ENCODE data around the gene ABCC2. TPM values are rescaled to one million over a fixed set of nuclear protein-coding genes. Genes with fewer than 3 reads are reported as not detected.

ABCC2 gene
- total RNA-seq, 2 donors from 2014 or later = 0.22 to 0.40 TPM

DNA sequence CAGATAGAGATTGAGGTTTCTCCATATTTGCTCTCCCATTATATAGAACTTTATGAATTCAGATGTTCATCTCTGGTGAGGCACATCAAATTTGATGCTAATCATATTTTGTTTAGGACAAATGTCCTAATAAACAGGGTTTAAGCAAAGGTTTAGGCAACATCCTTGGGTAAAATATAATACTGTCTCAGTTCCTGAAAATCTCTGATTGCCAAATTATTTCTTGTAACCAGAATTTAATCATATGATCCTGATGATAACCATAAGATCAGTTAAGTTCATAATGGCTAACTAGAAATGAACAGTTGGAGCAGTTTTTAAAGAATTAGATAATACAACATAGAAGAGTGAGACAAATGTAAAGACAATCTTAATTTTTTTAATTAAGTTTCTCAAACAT is 31.8 kb upstream of the ABCC2 start:
- Histone ChIP-seq H3K27me3 (ENCODE audit: control insufficient read depth, insufficient read depth, low read length, poor library complexity, severe bottlenecking) (no peaks in the 10 kb centered on the region), H3K9me3 (ENCODE audit: control insufficient read depth, low read length) (no peaks in the 10 kb centered on the region), H3K9ac (ENCODE audit: extremely low read depth, low read length, poor library complexity, severe bottlenecking) (no peak overlapping the region), H3K4me3 (ENCODE audit: low read length) (no peak overlapping the region), H3K36me3 (ENCODE audit: control insufficient read depth, insufficient read depth, low read length) (peaks cover 57% of the 10 kb centered on the region), H3K4me1 (ENCODE audit: control insufficient read depth, insufficient read depth, low read length) (no peaks in the 10 kb centered on the region), H3K27ac (ENCODE audit: low read depth, low read length) (no peak overlapping the region)
- no peak for DNase-seq
- Mint-ChIP-seq H3K9me3 (no peaks in the 10 kb centered on the region), H3K27me3 (ENCODE audit: insufficient read depth) (no peaks in the 10 kb centered on the region), H3K4me3 (no peak overlapping the region), H3K27ac (no peak overlapping the region), H3K4me1 (no peaks in the 10 kb centered on the region), H3K36me3 (ENCODE audit: low read depth) (peaks cover 57% of the 10 kb centered on the region)
- TF ChIP-seq, protein P1, sequence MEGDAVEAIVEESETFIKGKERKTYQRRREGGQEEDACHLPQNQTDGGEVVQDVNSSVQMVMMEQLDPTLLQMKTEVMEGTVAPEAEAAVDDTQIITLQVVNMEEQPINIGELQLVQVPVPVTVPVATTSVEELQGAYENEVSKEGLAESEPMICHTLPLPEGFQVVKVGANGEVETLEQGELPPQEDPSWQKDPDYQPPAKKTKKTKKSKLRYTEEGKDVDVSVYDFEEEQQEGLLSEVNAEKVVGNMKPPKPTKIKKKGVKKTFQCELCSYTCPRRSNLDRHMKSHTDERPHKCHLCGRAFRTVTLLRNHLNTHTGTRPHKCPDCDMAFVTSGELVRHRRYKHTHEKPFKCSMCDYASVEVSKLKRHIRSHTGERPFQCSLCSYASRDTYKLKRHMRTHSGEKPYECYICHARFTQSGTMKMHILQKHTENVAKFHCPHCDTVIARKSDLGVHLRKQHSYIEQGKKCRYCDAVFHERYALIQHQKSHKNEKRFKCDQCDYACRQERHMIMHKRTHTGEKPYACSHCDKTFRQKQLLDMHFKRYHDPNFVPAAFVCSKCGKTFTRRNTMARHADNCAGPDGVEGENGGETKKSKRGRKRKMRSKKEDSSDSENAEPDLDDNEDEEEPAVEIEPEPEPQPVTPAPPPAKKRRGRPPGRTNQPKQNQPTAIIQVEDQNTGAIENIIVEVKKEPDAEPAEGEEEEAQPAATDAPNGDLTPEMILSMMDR (conservative IDR thresholded peaks at IDR 0.05) = no peak

DNA sequence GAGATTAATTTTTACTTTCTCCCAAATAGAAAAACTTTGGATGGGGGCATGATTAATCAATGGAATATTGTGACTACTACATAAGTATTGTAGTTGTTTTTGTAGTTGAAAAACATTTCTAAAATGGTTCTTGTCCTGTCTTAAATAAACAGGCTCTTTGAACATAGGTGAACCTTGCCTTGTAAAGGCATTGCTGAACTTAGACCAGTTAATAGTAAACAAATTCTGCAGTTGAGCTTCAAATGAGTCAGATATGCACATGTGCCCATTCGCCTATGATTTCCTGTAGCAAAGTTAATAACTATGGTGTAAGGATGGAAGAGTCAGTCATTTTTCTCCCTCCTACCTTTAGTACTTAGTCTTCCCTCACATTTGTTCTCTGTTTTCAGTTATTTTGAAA is 27.8 kb upstream of the ABCC2 start:
- 100% methylated on average over 1 of the region's 1 CpG; no CpG with 5 or more reads in 1 of the 2 experiments for WGBS, 2 experiments (ENCODE audit: insufficient coverage in 1 of 2, insufficient read length in 1 of 2)
- Mint-ChIP-seq H3K9me3 (no peaks in the 10 kb centered on the region), H3K36me3 (ENCODE audit: low read depth) (peaks cover 72% of the 10 kb centered on the region), H3K27ac (no peak overlapping the region), H3K4me3 (no peak overlapping the region), H3K4me1 (peaks cover 5% of the 10 kb centered on the region), H3K27me3 (ENCODE audit: insufficient read depth) (no peaks in the 10 kb centered on the region)
- no peak for DNase-seq
- no peak overlapping the region for H3K27ac ChIP-seq (ENCODE audit: low read depth, low read length)
- H3K36me3 ChIP-seq (ENCODE audit: control insufficient read depth, insufficient read depth, low read length) = peaks cover 82% of the 10 kb centered on the region
- no peaks in the 10 kb centered on the region for H3K4me1 ChIP-seq (ENCODE audit: control insufficient read depth, insufficient read depth, low read length)
- peaks cover 20% of the 10 kb centered on the region for H3K9me3 ChIP-seq (ENCODE audit: control insufficient read depth, low read length)
- no peaks in the 10 kb centered on the region for H3K27me3 ChIP-seq (ENCODE audit: control insufficient read depth, insufficient read depth, low read length, poor library complexity, severe bottlenecking)
- no peak overlapping the region for H3K9ac ChIP-seq (ENCODE audit: extremely low read depth, low read length, poor library complexity, severe bottlenecking)
- H3K4me3 ChIP-seq (ENCODE audit: low read length) = no peak overlapping the region
- TF ChIP-seq, protein P1 (conservative IDR thresholded peaks at IDR 0.05) = no peak

DNA sequence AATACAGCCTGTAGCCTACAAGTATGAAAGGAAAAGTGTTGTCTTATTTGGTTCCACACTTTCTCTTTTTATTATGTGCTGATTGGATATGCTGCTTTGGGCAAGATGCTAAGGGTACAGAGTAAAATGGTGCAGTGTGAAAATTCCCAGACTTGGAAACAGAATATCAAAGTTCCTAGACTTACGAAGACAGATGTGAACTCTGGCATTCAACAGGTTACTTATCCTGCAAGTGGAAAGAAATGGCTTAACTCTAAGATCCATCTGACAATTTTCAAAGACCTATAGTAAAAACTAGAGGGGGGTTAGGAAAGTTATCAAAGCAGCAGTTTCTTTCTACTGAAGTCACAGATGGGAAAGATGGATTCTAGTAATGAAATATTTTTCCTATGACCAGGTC is 26.3 kb upstream of the ABCC2 start:
- Mint-ChIP-seq H3K27ac (no peak overlapping the region), H3K4me3 (no peak overlapping the region), H3K9me3 (peaks cover 8% of the 10 kb centered on the region), H3K4me1 (peaks cover 5% of the 10 kb centered on the region), H3K36me3 (ENCODE audit: low read depth) (peaks cover 78% of the 10 kb centered on the region), H3K27me3 (ENCODE audit: insufficient read depth) (no peaks in the 10 kb centered on the region)
- no peak overlapping the region for H3K4me3 ChIP-seq (ENCODE audit: low read length)
- peaks cover 80% of the 10 kb centered on the region for H3K36me3 ChIP-seq (ENCODE audit: control insufficient read depth, insufficient read depth, low read length)
- no peak overlapping the region for H3K9ac ChIP-seq (ENCODE audit: extremely low read depth, low read length, poor library complexity, severe bottlenecking)
- no peak for DNase-seq
- 86 to 100% methylated on average over 1 of the region's 1 CpG for WGBS, 2 experiments (ENCODE audit: insufficient coverage in 1 of 2, insufficient read length in 1 of 2)
- H3K4me1 ChIP-seq (ENCODE audit: control insufficient read depth, insufficient read depth, low read length) = peaks cover 4% of the 10 kb centered on the region
- no peak overlapping the region for H3K27ac ChIP-seq (ENCODE audit: low read depth, low read length)
- H3K27me3 ChIP-seq (ENCODE audit: control insufficient read depth, insufficient read depth, low read length, poor library complexity, severe bottlenecking) = no peaks in the 10 kb centered on the region
- TF ChIP-seq, protein P1 (conservative IDR thresholded peaks at IDR 0.05) = no peak
- peaks cover 28% of the 10 kb centered on the region for H3K9me3 ChIP-seq (ENCODE audit: control insufficient read depth, low read length)

All from endodermal cell (in vitro differentiated cells).